GOT3 (cell line): ENCODE results near the gene KRTAP10-6.
"Not testable (repeated sequence)": the region's sequence is repeated elsewhere in the genome, so short reads cannot be mapped to it uniquely, and the experiment has no call there.

Experiments used
- DNase-seq: peaks from one replicate; lab custom pipeline; 2025; ENCODE audit warnings: mixed read lengths; lab: John Stamatoyannopoulos, UW

KRTAP10-6 gene

GRCh38 chr21:44557491-44558328 is 34.6 kb downstream of the KRTAP10-6 start:
- no peak for DNase-seq

DNA sequence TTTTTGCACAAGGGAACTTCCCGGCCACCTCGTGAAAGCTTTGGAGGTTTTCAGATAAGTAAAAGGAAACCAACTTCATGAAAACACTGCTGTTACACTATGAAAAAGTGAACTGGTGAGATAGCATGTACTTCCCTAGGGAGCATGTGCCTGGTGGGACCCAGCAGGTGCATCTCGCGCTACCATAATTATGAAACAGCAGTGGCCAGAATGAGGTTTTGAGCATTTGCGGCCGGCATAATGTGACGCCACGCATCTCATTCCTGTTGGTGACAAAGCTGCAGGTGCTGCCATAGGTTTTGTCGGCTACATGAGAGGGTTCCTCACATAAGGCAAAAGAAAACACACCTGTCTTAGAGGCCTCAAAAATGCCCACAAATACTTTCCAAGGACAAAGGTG is 35.4 kb downstream of the KRTAP10-6 start:
- no peak for DNase-seq

GRCh38 chr21:44555200-44555875 is 37.0 kb downstream of the KRTAP10-6 start:
- no peak for DNase-seq

- DNase-seq, result no peak
Measured at GRCh38 chr21:44552681-44553080, 39.6 kb downstream of the KRTAP10-6 start.

DNA sequence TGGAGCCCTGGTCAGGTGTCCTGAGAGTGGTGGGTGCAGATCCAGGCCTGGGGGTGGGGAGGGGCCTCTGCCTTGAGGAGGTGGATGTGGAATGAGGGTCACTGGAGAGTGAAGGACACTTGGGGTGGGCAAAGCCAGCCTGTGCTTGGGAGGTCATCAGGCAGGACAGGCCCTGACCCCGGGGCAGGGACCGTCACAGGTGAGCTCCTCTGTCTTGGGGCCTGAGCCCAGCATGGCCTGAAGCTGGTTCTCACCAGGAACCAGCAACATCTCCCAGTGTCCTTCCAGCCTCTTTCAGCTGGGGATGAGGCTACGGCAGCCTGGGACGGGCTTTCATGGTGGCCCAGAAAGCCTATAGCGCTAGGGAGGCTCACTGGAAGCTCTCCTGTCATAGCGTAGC is 40.2 kb downstream of the KRTAP10-6 start:
- no peak for DNase-seq

- DNase-seq, result no peak
Measured at GRCh38 chr21:44551340-44551961, 40.9 kb downstream of the KRTAP10-6 start, which contains the start of gene KRTAP10-2. KRTAP10-2 (minus strand) TSS chr21:44551505; CDS start chr21:44551458, 47 bp downstream.

DNA sequence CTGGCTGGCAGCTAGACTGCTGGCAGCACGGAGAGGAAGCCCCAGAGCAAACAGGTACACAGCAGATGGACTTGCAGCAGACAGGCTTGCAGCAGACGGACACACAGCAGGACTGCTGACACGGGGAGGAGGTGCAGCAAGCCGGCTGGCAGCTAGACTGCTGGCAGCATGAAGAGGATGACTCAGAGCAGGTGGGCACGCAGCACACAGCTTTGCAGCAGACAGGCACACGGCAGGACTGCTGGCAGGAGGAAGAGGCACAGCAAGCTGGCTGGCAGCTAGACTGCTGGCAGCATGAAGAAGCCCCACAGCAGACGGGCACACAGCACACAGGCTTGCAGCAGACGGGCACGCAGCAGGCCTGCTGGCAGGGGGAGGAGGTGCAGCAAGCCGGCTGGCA is 41.5 kb downstream of the KRTAP10-6 start:
- no peak for DNase-seq

- not testable (repeated sequence) for DNase-seq
Measured at GRCh38 chr21:44550285-44550684, 42.0 kb downstream of the KRTAP10-6 start.

DNA sequence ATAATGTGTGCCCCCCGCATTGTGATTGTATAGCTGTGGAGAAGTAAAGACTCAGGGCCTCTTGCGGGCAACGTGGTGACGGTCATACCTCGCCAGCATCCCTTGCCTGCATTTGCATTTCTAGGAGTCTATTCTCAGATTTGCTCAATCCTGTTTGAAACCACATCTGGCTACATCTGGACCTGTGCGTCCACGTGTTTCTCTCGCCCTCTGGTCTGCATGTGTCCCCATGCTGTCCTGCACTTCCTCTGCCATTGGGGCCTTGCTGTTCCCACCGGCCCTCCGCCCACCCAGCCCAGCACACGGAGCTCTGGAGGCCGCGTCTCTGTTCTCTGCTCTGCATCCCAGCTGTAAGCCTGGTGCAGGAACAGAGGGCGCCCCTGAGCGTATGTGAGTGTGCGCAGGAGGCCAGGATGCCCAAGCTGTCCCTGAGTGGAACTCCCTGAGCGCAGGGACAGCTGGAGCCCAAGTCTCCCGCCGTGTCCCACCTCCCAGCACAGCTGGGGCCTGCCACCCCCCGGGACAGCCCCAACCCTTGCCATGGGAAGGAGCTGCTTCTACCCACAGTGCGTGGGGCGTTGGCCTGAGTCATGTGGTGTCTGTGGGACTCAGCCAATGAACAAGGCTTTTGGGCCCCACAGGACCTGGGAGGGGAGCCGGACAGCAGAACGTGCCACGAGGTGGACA is 42.6 kb downstream of the KRTAP10-6 start:
- no peak for DNase-seq

DNA sequence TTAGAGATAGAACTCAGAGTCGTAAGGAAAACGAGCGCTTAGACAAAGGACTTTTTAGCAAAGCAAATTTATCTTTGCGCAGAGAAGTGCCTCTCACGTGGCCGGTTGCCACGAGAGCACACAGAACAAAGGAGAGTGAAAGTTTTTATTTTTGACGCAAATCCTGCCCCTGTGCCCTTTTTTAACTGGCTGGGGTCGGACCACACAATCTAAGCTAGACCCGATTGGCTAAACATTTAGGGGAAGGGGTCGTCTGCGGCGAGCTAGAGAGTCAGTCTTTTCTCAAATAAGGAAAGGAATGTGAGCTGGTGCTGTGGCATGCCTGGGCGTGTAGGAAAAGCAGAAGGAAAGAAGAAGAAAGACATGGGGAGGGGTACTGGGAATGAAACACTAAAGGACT is 43.4 kb downstream of the KRTAP10-6 start:
- no peak for DNase-seq

- no peak for DNase-seq
Measured at GRCh38 chr21:44548381-44548780, 43.9 kb downstream of the KRTAP10-6 start.

DNA sequence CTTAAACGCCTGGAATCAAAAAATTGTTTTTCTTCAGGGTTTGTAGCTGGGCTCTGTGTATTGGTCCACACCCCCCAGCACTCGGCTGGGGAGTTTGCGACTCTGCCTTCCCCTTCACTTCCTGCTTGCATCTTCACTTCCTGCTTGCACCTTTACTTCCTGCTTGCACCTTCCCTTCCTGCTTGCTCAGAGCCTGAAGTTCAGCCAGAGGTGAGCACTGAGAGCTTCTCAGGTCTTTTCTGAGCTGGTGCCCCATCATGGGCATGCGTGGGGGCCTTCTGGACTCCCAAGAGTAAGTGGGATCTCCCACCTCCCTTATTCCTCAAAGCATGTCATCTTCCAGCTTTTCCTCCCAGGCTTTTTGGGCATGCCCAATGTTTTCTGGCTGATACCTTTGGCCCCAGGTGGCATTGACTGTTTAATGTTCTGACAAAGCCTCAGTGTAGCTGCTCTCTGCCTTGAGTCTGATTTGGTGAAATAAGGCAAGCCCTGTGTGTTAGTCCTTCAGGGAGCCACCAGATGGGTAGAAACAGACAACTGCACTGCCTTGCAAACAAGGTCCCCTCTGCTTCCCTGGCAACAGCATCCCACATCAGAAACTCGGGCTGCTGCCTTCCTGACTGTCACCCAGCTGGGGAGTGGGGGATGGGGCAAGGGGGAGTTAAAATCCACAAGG is 44.5 kb downstream of the KRTAP10-6 start:
- DNase-seq, result no peak

GRCh38 chr21:44544566-44544965 is 47.7 kb downstream of the KRTAP10-6 start:
- DNase-seq, result no peak

DNA sequence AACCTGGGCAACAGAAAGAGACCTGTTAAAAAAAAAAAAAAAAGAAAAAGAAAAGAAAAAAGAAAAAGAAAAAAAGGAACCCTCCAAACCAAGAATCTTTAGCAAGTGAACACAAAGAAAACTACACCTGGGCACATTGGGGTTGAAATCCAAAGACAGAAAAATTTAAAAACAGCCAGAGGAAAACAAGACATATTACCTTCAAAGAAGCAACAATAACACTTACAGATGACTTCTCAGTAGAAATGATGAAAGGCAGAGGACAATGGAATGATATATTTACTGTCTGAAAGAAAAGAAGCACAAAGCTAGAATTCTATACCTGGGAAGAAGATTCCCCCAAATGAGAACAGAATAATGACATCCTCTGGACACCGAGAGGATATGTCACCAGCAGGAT is 49.6 kb downstream of the KRTAP10-6 start:
- DNase-seq, result no peak
